Vagina (tissue), 2 donors: Measurements from ENCODE around the gene THY1.

Experiments used
- POLR2A ChIP-seq, 2 donors: fragments of 450-650 bp; IDR thresholded peaks; one replicate each; pipeline ENCODE4 v1.6.1; 2017; ENCODE audit warnings: antibody characterized with exemption in 2 of 2, mild to moderate bottlenecking in 2 of 2, moderate library complexity in 2 of 2
- TF ChIP-seq, protein P1 (sequence below), 3 experiments: fragments of 450-650 bp in 2 of 3; fragments of 200-600 bp in 1 of 3; sonication (generic) in 1 of 3; IDR thresholded peaks; one replicate each; pipeline ENCODE4 v1.5.1; 2017 to 2019; ENCODE audit warnings: antibody characterized with exemption in 3 of 3, mild to moderate bottlenecking in 2 of 3, moderate library complexity in 2 of 3

DNA sequence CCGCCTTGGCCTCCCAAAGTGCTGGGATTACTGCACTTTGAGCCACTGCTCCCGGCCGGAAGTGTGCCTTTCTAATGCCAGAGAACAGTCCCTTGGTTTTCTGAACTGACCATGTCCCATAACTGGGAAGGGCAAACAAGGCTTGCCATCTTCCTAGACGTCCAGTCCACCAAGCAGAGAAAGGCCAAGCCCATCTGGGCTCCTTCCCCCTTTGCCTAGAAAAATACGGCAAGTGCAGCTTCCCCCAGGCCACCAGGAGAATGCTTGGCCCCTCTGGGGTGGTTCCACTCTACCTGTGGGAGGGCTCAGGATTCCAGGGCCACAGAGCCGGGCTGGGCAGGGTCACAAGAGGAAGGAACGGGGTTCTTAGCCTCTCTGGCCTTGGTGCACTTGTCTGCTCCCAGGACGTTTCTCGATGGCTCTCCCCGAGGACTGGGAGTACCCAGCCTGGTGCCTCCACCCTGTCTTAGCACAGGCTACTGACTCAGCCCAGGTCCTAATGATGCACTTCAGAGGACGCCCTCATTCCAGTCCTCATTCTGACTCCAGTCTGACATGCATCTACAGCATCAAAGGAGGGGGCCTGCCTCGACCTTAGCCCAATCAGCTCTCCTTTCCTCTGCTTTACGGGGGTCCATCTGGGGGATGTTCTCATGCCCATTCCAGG lies 42.7 kb downstream of the THY1 start:
- no peak for TF ChIP-seq POLR2A (IDR thresholded peaks at IDR 0.05)
- TF ChIP-seq, protein P1, sequence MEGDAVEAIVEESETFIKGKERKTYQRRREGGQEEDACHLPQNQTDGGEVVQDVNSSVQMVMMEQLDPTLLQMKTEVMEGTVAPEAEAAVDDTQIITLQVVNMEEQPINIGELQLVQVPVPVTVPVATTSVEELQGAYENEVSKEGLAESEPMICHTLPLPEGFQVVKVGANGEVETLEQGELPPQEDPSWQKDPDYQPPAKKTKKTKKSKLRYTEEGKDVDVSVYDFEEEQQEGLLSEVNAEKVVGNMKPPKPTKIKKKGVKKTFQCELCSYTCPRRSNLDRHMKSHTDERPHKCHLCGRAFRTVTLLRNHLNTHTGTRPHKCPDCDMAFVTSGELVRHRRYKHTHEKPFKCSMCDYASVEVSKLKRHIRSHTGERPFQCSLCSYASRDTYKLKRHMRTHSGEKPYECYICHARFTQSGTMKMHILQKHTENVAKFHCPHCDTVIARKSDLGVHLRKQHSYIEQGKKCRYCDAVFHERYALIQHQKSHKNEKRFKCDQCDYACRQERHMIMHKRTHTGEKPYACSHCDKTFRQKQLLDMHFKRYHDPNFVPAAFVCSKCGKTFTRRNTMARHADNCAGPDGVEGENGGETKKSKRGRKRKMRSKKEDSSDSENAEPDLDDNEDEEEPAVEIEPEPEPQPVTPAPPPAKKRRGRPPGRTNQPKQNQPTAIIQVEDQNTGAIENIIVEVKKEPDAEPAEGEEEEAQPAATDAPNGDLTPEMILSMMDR (IDR thresholded peaks at IDR 0.05) = no peak
